NB4 (cell line): Measurements from ENCODE around the gene HIVEP2.

Experiments
- DNase-seq: peaks from one replicate; pipeline ENCODE4 v3.0.0; 2010; ENCODE audit warnings: low read depth
- H3K4me3 ChIP-seq: one replicate; pipeline ENCODE4 v1.5.1; 2011; ENCODE audit warnings: mild to moderate bottlenecking, low read depth, low read length, moderate library complexity
- MYC ChIP-seq: IDR thresholded peaks from 2 replicates; pipeline ENCODE4 v1.6.1; 2011; ENCODE audit warnings: low read depth, low read length
- POLR2A ChIP-seq: IDR thresholded peaks from 2 replicates; pipeline ENCODE4 v1.6.1; 2011; ENCODE audit warnings: mild to moderate bottlenecking; ENCODE audit not compliant: insufficient read length; ENCODE audit errors: extremely low read depth
- TF ChIP-seq, protein P1 (sequence below): IDR thresholded peaks from one replicate; pipeline ENCODE4 v1.5.1; 2012; ENCODE audit warnings: low read depth, low read length
- TF ChIP-seq, protein P2 (sequence below): IDR thresholded peaks from 2 replicates; pipeline ENCODE4 v1.6.1; 2011; ENCODE audit warnings: low read depth, low read length

The HIVEP2 gene

DNA sequence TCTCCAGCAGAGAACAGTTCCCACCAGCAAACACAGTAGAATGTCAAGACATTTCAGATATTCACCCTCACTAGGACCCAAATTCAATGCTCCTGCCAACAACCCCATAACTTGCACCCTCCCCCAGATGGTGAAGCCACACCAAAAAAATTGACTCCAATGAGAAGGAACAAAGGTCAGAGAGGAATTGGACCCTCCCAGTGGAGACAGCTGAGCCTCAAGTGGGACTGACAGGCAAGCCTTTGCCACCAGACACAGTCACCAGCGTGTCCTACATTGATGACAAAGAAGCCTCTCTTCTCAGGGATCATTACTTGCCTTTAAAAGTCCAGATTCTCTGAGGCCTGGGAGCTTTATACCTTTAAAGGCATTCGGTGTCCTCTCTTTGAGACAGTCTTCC, 64.8 kb downstream of the HIVEP2 start:
- TF ChIP-seq, protein P1, sequence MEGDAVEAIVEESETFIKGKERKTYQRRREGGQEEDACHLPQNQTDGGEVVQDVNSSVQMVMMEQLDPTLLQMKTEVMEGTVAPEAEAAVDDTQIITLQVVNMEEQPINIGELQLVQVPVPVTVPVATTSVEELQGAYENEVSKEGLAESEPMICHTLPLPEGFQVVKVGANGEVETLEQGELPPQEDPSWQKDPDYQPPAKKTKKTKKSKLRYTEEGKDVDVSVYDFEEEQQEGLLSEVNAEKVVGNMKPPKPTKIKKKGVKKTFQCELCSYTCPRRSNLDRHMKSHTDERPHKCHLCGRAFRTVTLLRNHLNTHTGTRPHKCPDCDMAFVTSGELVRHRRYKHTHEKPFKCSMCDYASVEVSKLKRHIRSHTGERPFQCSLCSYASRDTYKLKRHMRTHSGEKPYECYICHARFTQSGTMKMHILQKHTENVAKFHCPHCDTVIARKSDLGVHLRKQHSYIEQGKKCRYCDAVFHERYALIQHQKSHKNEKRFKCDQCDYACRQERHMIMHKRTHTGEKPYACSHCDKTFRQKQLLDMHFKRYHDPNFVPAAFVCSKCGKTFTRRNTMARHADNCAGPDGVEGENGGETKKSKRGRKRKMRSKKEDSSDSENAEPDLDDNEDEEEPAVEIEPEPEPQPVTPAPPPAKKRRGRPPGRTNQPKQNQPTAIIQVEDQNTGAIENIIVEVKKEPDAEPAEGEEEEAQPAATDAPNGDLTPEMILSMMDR = no peak
- no peak for TF ChIP-seq MYC
- TF ChIP-seq POLR2A = no peak
- TF ChIP-seq, protein P2, sequence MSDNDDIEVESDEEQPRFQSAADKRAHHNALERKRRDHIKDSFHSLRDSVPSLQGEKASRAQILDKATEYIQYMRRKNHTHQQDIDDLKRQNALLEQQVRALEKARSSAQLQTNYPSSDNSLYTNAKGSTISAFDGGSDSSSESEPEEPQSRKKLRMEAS = no peak
- H3K4me3 ChIP-seq = no peak overlapping the region
- no peak for DNase-seq

DNA sequence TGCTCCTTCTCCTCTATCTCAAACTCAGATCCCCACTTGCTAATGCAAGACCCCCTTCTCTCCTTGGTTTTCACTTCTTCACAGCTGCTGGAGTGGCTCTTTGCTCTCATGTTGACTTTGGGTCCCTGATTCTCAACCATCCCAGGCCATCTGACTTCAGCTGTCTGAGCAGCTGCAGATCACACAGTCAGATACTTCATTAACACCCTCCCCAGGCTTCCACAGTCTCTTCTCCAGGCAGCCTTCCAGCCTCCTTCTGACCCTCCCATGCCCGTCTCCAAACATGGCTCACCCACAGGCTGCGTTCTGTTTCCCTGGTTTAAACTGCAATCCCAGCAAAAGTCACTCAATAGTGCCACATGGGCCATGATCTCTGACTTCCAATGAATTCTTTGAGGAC, 65.4 kb downstream of the HIVEP2 start:
- DNase-seq = no peak
- H3K4me3 ChIP-seq = no peak overlapping the region
- TF ChIP-seq MYC (no peak), POLR2A (no peak)
- TF ChIP-seq, protein P2 = no peak
- TF ChIP-seq, protein P1 = no peak

DNA sequence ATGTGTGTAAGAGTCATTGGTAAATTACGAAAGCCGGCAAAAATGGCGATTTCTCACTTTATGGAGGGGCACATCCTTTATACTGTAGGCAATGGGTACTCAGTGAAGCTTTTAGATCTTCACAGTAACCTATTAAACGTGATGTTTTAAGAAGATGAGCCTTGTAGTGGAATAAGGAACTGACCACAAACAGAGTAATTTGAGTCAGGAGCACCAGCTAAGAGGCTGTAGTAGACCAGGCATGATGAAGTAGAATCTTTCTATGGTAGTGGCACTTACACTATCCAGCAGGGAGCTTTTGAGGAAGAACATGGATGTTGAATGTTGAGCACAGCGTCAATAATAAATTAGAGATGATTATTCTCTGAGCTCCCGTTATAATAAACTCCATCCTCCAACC, 65.9 kb downstream of the HIVEP2 start:
- TF ChIP-seq, protein P2 = no peak
- TF ChIP-seq, protein P1 = no peak
- no peak for TF ChIP-seq MYC
- no peak for TF ChIP-seq POLR2A
- no peak overlapping the region for H3K4me3 ChIP-seq
- no peak for DNase-seq

DNA sequence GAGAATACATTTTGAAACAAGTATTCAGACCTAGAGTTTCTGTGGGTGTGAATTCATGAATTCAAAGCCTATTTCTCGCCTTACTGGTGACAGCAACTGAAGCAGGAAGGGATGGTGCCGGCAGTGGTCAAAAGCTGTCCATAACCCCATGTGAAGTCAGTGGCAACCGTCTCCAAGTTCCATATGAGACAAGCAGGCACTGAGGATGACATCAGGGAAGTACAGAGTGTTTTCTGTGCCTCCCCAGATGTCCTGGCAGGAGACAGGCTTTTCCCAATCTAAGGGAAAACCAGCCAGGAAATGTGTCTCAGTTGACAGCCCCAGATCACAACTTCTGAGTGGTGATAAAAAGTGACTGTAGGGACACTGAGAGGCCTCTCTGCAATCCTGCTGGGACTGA, 66.6 kb downstream of the HIVEP2 start:
- TF ChIP-seq, protein P2 = no peak
- TF ChIP-seq MYC (no peak), POLR2A (no peak)
- TF ChIP-seq, protein P1 = no peak
- DNase-seq = no peak
- no peak overlapping the region for H3K4me3 ChIP-seq

DNA sequence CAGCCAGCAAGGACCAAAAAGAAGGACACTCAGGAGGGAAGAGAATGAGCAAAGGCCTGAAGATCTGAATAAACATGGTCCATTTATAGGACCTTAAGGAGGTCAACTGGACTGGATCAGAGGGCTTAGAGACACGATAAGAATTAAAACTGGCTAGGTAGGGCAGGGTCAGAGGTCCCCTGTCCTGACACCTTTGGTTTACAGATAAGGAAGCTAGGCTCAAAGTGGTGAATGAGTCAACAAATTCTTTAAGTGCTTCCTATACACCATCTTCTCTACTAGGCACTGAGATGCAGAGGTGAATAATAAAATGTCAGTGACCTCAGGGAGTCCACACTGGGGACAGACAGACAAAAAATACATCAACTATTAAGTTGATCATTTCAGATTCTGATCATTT, 70.3 kb downstream of the HIVEP2 start:
- H3K4me3 ChIP-seq = no peak overlapping the region
- DNase-seq = peak; percentile 15
- TF ChIP-seq, protein P1 = no peak
- TF ChIP-seq, protein P2 = no peak
- TF ChIP-seq MYC (no peak), POLR2A (no peak)

DNA sequence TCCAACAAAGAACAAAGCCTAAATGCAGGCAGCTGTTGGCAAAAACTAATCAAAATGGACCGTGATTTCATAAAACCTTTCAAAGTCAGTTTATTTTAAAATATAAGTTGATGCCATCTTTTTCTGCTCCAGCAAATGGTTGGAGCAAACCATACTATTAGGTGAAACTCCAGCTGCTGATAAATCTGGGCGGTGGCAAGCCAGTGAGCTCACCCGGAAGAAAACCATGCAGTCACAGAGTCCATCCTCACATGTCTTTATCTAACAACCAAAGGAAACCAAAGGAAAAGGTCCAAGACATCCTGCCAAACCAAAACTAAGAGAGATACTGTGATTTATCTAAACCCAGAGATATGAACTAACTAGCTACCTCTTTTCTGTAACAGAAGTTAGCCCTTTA, 72.6 kb downstream of the HIVEP2 start:
- no peak overlapping the region for H3K4me3 ChIP-seq
- no peak for TF ChIP-seq POLR2A
- no peak for DNase-seq
